ENCODE measurements around the gene GRIN2A. TPM values are rescaled to one million over a fixed set of nuclear protein-coding genes. Genes with fewer than 3 reads are reported as not detected.

GRIN2A gene
- under 1 TPM; 0.03 to 0.24 TPM for total RNA-seq
- polyA plus RNA-seq (ENCODE audit: insufficient read length in 6 of 6), result under 1 TPM; 0.18 to 0.96 (median 0.34) TPM
- long read RNA-seq, donor 1, result 0 reads
- long read RNA-seq, donor 2, result 0 reads
- long read RNA-seq, donor 3, result 0 reads
- long read RNA-seq, donor 4, result 0 reads
- long read RNA-seq, donor 5, result 0 reads
- long read RNA-seq, donor 6, result 0 reads
- long read RNA-seq, donor 7, result 0 reads
- long read RNA-seq, donor 8, result 0 reads
- long read RNA-seq, donor 9, result 0 reads
- long read RNA-seq, donor 10, result 0 reads
- long read RNA-seq, donor 11, result 0 reads
- long read RNA-seq, donor 12, result 0 reads

- intact Hi-C loops (cut with DNase I), result loop anchor here in 1 of 2 donors (10.0 kb wide), 1 partner anchor 1018 kb away; no protein-coding TSS in a partner anchor
- no peak within 1 kb of the TSS for H3K27ac ChIP-seq
- no peaks in the 10 kb centered on the region for H3K9me3 ChIP-seq
- ATAC-seq (no peak), DNase-seq (peak in 1 of 4 donors; percentile 3)
- no peaks in the 10 kb centered on the region for H3K36me3 ChIP-seq
- TF ChIP-seq CTCF (IDR thresholded peaks at IDR 0.05), result no peak
- peaks cover 4 to 25% of the 10 kb centered on the region in 2 donors for H3K4me1 ChIP-seq
- H3K4me3 ChIP-seq, result no peak within 1 kb of the TSS
- H3K27me3 ChIP-seq, result peaks cover 23 to 79% of the 10 kb centered on the region in 2 donors
Measured at GRCh38 chr16:10182222-10183053, at the start of gene GRIN2A. Gene GRIN2A (minus strand): TSS chr16:10182428. CDS start chr16:10180411, 2,017 bp downstream.

GRCh38 chr16:10231563-10231962 lies 49.3 kb upstream of the GRIN2A start:
- no peak for DNase-seq
- intact Hi-C loops (cut with DNase I), result no loop called here
- Histone ChIP-seq H3K9me3 (peaks cover 0 to 16% of the 10 kb centered on the region in 2 donors), H3K36me3 (no peaks in the 10 kb centered on the region), H3K27me3 (peaks cover 0 to 4% of the 10 kb centered on the region in 2 donors), H3K4me1 (no peaks in the 10 kb centered on the region), H3K4me3 (no peak overlapping the region), H3K27ac (no peak overlapping the region)
- TF ChIP-seq CTCF (IDR thresholded peaks at IDR 0.05), result no peak
- ATAC-seq, result no peak

- TF ChIP-seq CTCF (IDR thresholded peaks at IDR 0.05), result no peak
- Histone ChIP-seq H3K36me3 (no peaks in the 10 kb centered on the region), H3K9me3 (peaks cover 0 to 16% of the 10 kb centered on the region in 2 donors), H3K27ac (no peak overlapping the region), H3K4me3 (no peak overlapping the region), H3K27me3 (peaks cover 0 to 5% of the 10 kb centered on the region in 2 donors), H3K4me1 (no peaks in the 10 kb centered on the region)
- DNase-seq (no peak), ATAC-seq (no peak)
- intact Hi-C loops (cut with DNase I), result no loop called here
Measured at GRCh38 chr16:10228779-10229178, 46.6 kb upstream of the GRIN2A start.

- no peak for TF ChIP-seq CTCF (IDR thresholded peaks at IDR 0.05)
- Histone ChIP-seq H3K36me3 (no peaks in the 10 kb centered on the region), H3K27me3 (peaks cover 0 to 22% of the 10 kb centered on the region in 2 donors), H3K4me1 (no peaks in the 10 kb centered on the region), H3K9me3 (peaks cover 0 to 7% of the 10 kb centered on the region in 2 donors), H3K4me3 (no peak overlapping the region), H3K27ac (no peak overlapping the region)
- intact Hi-C loops (cut with DNase I), result no loop called here
- DNase-seq, result no peak
- ATAC-seq, result no peak
Measured at GRCh38 chr16:10226987-10227306, 44.7 kb upstream of the GRIN2A start.

Measured in left lung (tissue), 14 donors.